Activated CD4-positive, CD25-positive, alpha-beta regulatory T cell treated with anti-CD3 and anti-CD28 coated beads, Interleukin-2, amount 50 U/mL, for 72 hours (primary cell): Measurements from ENCODE around the gene HSP90AB1.

Source experiments
- DNase-seq: peaks from one replicate; pipeline ENCODE4 v3.0.0; 2021

The HSP90AB1 gene

GRCh38 chr6:44269921-44270525 is 23.1 kb downstream of the HSP90AB1 start, which contains the start of gene TMEM151B:
TSS of gene TMEM151B (plus strand) at chr6:44270450. CDS start at chr6:44270743, 293 bp downstream.
- DNase-seq: no peak

DNA sequence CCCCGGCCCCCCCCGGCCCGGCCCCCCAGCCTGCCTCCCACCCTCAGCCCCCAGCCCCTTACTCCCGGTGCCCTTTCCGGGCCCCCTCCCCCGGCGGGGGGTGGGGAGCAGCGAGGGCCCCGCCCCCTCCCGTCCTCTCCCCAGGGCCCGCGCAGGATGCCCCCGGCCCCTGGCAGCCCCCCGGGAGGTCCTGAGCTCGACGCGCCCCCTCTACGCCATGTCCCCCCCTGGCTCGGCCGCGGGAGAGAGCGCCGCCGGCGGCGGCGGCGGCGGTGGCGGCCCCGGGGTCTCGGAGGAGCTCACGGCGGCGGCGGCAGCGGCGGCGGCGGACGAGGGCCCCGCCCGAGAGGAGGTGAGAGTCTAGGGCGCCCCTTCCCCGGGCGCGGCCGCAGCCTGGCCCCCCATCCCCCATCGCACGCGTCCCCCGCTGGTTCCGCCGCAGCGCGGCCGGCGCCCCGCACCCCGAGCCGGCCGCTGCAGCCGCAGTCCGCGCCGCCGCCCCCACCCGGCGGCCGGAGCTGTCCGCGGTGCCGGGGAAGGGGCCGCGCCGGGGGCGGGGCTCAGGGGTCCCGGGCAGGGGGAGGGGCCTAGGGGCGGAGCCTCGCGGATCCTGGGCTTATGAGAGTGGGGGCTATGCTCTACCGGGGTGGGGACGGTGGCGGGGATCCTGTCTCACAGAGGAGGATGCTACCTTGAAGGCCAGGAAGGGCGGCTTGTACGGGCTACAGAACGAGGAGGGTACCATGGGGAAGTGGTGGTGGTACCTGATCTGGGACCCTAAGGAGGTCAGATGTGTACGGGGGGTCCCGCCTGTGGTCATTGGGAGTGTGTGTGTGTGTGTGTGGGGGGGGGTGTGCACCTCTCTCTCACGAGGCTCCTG is 23.9 kb downstream of the HSP90AB1 start:
- DNase-seq: no peak

DNA sequence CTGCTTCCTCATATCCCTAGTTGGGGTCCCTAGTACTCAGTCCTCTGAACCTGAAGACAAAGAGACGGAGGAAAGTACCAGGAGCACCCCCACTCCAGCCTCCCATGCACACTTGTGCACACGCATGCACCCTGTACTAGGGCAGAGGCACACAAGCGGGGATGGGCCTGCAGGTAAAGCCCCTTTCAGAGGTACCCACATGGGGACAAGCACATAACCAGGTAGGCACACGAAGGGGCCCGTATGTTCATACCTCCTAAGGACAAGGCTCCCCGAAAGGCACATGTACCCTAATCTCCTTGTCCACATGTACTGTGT is 24.5 kb downstream of the HSP90AB1 start:
- no peak for DNase-seq

GRCh38 chr6:44271914-44272313 is 25.0 kb downstream of the HSP90AB1 start:
- no peak for DNase-seq

GRCh38 chr6:44272529-44272928 is 25.6 kb downstream of the HSP90AB1 start:
- DNase-seq: no peak

DNA sequence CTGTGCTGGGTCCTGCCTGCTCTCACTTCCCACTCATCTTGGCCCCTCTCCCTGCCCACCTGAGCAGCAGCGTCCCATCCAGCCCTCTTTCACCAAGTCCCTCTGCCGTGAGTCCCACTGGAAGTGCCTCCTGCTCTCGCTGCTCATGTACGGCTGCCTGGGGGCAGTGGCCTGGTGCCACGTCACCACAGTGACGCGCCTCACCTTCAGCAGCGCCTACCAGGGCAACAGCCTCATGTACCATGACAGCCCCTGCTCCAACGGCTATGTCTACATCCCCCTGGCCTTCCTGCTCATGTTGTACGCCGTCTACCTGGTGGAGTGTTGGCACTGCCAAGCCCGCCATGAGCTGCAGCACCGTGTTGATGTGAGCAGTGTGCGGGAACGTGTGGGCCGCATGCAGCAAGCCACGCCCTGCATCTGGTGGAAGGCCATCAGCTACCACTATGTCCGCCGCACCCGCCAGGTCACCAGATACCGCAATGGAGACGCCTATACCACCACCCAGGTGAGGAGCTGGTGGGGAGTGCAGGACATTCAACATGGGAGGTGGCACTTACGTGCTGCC is 26.2 kb downstream of the HSP90AB1 start:
- DNase-seq: no peak

GRCh38 chr6:44273617-44274016 is 26.7 kb downstream of the HSP90AB1 start:
- no peak for DNase-seq

- DNase-seq: no peak
Observed at GRCh38 chr6:44275271-44275748, 28.4 kb downstream of the HSP90AB1 start.

- no peak for DNase-seq
Observed at GRCh38 chr6:44275749-44276648, 29.1 kb downstream of the HSP90AB1 start.

DNA sequence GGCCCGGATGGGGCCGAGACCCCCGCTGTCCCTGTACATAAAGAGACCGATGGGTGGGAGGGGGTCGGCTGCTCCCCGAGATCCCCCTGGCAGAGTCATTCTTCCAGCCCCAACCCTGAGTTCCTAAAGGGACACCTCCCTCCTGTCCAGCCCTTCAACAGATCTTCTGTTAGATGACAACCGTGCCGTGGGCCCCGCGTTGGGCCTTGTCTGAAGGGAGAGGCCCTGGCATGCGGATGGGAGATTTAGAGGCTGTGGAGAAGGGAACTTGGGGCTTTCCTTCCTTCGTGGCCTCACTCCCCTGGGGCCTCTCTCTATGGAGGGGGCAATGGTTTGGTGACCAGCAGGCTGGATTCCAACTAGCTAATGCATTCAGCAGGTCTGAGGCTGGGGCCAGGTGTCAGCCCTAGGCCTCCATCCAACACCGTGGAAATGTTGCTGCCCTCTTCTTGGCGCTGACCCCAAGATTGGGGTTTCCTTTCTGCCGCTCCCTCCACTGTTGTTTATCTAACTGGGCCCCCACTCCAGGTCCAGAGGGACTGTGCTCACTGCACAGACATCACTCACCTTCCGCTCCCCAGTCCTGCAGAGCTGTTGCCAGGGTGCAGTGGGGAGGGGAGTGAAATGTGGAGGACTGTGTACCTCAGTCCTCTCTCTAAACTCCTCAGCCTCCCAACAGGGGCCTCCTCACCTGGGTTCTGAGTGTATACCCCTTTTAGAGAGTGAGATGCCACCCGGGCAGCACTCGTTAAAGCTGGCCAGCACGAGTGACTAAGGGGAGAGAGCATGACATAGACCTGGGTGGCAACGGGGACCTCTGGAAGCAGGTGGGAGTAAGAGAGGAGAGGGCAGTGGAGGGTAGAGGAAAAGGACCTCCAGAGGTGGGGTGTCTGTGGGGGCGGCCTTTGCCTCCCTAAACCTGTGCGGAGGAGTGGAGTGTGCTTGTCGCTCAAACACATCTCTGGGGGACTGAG is 30.1 kb downstream of the HSP90AB1 start:
- DNase-seq: no peak

DNA sequence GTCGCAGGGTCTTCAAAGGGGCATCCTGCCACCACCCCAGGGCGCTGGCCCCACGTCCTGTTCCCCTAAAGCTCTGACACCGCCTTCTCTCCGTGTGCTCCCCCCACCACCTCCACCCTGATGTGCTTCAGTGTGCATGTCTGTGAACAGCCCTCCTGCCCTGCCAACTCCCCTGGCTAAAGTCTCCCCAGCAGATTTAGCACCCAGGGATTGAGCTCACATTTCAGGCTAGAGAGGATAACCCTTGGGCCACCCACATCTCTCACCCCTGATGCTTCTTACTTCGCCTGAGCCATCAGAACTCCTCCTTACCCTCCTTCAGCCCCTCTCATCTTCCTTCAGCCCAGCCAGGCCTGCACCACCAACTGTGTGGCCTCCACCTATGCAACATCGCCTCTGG is 30.9 kb downstream of the HSP90AB1 start:
- no peak for DNase-seq

- no peak for DNase-seq
Observed at GRCh38 chr6:44278315-44278714, 31.4 kb downstream of the HSP90AB1 start.

DNA sequence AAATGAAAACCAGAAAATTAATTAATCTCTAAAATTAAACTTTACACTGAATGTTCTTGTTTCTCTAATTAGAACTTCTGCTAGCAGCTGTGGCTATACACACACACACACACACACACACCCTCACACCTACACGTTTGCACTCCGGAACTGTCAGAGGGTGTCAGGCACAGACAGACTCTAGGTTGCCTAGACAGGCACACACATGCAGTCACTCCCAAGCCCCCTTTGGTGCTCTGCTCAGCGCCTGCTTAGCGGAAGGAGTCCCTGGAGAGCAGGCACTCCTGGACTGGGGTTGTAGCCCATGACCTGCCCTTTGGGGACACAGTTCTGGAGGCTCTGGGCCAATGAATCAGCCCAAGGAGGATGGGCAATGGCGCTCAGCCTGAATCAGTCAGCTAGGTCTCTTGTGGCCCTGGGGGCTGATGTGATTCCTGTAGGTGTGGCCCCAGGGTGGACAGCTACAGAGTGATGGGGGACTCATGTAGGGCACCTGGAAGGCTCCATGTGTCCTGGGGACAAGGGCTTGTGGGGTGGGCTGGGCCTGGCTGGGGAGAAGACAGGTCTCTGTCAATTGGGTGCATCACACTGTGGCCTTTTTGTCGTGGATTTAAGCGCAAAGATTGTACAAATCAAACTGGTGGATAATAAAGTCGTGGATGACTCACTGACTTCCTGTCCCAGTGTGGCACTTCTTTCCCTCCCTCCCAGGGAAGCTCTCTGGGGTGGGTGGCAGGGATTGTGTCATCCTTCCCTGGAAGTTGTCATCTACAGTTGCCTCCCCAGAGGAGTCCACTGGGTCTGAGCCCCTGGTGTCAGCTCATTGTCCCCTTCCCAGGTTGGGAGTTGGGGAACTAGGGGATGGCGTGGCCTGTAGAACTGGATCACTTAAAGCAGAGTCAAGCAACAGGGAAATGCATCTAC is 32.1 kb downstream of the HSP90AB1 start:
- DNase-seq: no peak

- no peak for DNase-seq
Observed at GRCh38 chr6:44284121-44284520, 37.2 kb downstream of the HSP90AB1 start.

DNA sequence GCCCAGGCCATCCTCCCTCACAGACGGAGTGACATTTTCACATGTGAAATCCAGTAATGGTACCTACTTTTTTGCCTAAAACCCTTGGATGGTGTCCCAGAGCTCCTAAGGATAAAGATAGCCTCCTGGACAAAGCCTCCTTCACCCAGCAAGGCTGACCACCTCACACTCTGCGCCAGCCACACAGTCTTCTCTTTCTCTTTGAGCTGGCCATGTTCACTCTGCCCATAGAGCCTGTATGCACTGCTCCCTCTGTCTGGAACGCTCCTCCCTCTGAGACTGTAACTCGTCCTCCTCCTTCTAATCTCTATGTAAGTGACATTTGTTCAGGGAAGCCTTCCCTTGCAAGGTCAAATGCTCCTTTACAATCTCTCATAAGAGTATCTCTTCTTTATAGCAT is 38.0 kb downstream of the HSP90AB1 start:
- no peak for DNase-seq

DNA sequence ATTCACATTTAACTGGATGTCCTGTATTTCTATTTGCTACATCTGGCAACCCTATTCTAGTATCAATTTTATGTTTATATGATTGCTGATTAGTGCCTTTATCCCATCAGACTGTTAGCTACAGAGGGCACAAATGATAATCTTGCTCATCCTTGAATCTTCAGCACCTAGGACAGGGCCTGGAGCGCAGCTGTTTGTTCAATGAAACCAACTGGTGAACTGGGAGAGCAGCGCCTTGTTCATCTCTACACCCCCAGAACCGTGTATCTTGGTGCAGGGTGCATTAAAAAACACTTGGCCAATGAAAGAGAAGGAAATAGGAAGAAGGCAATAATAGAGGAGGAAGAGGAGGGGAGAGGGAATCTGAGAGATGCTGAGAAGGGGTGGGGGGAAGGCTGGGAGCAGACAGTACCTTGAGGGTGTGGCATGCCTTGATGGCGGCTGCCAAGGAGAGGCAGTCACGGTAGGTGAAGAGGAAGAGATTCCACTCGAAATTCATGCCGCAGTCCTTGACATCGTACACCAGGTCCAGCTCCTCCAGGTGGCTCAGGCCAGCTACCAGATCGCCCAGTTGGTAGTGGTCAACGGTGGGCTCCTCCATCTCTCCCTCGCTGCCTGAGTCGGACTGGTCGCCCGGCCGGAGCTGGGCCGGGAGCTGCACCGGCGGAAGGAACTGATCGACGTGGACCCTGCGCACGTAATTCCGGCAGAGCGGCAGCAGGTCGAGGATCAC is 38.8 kb downstream of the HSP90AB1 start:
- no peak for DNase-seq

- no peak for DNase-seq
Observed at GRCh38 chr6:44286285-44286565, 39.3 kb downstream of the HSP90AB1 start.

GRCh38 chr6:44286747-44287146 is 39.8 kb downstream of the HSP90AB1 start:
- no peak for DNase-seq

DNA sequence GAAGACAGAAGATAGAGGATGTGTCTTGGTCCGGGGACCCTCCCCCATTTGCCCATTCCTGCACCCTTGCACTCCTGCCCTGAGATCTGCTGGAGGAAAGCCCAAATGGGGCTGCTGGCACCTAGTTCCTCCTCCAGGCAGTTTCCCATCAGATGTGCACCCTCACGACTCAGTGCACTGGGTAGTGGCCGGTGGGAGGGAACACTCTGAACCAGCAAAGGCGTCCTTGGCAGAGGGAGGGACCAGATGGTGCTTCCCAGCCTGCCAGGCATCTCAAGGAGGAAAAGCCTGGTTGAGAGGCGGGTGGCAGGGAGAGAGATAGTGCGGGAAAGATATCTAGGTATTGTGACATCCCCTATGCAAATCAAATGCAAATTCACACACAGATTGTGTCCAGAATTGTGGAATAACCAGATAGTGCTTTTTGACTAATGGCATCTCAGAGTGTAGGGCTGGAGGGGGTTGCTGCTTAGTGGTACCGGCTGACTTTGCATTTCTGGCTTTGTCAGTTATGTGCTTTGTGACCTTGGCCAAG is 42.9 kb downstream of the HSP90AB1 start:
- DNase-seq: no peak

DNA sequence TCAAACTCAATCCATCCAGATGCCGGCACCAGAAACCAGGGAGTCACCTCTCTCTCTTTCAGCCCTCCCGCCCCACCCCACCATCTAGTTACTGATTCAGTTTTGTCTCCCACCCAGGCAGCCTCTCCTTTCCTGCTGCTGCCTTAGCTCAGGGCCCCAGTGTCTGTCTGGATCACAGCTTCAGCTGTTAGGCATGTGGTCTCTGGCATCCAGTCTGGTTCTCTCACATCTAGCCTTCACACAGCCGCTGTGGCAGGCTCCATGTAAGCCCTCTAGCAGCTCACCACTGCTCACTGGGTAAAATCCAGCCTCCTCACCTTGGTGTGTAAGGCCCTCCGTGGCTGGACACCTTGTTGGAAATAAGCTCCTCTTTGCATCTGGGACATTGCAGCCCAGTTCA is 44.9 kb downstream of the HSP90AB1 start:
- no peak for DNase-seq
